Cerebellar cortex (tissue), 1 donor: Measurements from ENCODE around the gene TNNT2.
A peak's percentile ranks its signal among the peaks of the same experiment; 100 is the strongest.

Source experiments
- DNase-seq: peaks from one replicate; pipeline ENCODE4 v3.0.0-alpha.2; 2015; ENCODE audit warnings: low spot score

The TNNT2 gene

GRCh38 chr1:201376464-201377374, 761 bp downstream of the TNNT2 start:
- peak; percentile 78 for DNase-seq

- DNase-seq = no peak
Observed at GRCh38 chr1:201376107-201376463, 1.4 kb downstream of the TNNT2 start.

DNA sequence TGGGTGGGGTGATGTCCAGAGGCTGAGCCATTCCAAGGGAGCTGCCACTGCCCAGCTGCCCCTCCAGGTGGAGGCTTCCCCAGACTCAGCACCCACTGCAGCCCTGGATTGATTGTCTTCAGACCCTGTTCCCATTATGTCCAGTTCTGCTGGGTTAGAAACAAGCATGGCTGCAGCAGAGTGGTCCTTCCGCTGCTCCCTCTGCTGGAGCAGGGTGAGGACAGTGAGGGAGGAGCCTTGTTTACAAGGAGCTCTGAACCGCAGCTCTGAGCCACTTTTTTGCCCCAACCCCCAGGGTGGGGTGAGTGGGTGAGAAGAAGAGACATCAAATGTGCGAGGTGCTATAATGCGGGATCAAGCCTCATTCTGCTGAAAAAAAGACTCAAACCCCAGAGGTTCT, 2.3 kb downstream of the TNNT2 start:
- DNase-seq = peak; percentile 28

DNA sequence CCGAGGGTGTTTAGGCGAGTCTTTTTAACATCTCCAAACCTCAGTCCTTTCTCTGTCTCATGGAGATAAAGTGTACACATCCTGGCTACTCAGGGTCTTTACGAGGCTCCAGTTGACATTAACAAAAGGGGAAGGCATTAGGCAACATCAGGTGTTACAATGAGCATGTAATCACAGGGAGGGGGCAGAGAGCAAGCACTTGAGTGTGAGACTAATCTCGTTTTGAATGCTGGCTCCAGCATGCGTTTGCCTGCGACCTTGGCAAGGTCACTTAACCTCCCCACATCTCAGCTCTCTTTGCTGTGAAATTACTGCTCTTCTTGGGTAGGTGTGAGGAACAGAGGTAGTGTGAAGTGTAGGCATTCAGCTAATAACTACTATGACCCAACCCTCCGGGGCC, 3.1 kb downstream of the TNNT2 start:
- no peak for DNase-seq

GRCh38 chr1:201371792-201372191, 5.7 kb downstream of the TNNT2 start:
- DNase-seq = no peak

- no peak for DNase-seq
Observed at GRCh38 chr1:201371276-201371675, 6.2 kb downstream of the TNNT2 start.

DNA sequence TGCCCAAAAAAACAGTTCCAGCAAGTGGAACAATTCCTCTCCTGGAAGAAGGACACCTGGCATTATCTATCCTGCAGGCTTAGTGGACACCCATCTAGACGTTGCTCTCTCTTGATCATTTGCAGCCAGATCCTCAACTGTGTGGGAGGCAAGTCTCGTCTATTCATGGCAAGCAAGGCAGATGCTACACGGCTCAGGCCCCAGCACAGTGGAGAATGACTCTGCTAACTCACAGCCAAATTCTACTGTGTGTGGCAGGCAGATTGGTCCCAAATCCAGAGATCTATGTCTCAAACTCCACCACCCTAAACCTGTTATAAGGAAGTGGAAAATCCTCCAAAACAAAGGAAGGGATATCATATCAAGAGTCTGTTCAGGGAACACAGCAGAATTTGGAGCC, 7.0 kb downstream of the TNNT2 start:
- no peak for DNase-seq

DNA sequence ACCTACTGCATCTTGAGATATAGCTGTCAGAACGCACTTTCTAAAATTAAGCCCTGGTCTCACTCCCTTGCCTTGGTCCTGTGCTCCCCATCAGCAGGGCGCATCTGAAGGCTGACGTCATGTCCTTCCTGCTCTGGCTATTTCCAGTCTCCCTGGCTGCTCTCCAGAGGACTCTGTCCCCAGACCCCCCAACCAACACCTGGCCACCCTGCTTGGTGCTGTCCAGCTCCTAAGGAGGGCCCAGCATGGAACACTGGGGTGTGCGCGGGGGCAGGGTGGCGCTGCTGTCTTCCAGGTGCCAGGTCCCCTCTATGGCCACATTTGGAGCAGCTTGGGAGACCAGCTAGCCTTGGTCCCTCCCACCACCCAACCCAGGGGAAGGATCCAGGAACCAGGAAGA, 8.3 kb downstream of the TNNT2 start:
- DNase-seq = no peak

GRCh38 chr1:201366696-201367095, 10.8 kb downstream of the TNNT2 start:
- no peak for DNase-seq

GRCh38 chr1:201365251-201365650, 12.2 kb downstream of the TNNT2 start:
- no peak for DNase-seq

DNA sequence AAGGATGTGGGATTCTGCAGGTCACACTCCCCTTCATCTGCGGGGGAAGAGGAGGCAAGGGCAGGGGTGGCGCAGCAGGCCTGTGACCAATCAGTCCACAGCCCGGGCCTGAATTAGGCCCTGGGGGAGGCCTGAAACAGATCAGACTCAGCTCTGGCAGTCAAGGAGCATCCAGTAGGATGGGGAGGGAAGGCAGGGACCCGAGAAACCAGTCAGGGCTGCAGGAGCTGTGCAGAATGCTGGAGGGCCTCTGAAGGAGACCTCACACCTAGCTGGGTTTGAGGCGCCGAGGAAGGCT, 12.7 kb downstream of the TNNT2 start:
- DNase-seq = no peak

GRCh38 chr1:201363467-201363866, 14.0 kb downstream of the TNNT2 start:
- DNase-seq = no peak

DNA sequence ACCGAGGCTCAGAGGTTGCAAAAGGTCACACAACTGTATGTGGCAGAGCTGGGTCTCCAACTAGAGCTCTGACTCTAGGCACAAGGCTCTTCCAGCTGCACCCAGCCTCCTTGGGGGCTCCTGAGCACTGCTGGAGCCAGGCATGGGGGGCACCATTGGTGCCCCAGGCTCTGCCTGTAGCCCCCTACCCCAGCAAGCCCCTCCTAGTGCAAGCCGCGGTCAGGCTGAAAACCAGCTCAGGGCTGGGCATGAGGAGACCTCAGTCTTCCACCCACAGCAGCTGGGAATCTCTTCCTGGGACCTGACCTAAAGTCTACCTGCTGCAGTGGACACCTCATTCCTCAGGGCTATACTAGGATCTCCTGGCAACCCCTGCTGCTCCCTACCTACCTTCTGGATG, 14.6 kb downstream of the TNNT2 start:
- no peak for DNase-seq

- peak; percentile 57 for DNase-seq
Observed at GRCh38 chr1:201361652-201362504, 15.6 kb downstream of the TNNT2 start.

GRCh38 chr1:201360901-201361651, 16.4 kb downstream of the TNNT2 start:
- DNase-seq = no peak

GRCh38 chr1:201360486-201360885, 17.0 kb downstream of the TNNT2 start:
- no peak for DNase-seq

GRCh38 chr1:201359873-201360210, 17.6 kb downstream of the TNNT2 start:
- no peak for DNase-seq

GRCh38 chr1:201359031-201359872, 18.2 kb downstream of the TNNT2 start:
- no peak for DNase-seq

DNA sequence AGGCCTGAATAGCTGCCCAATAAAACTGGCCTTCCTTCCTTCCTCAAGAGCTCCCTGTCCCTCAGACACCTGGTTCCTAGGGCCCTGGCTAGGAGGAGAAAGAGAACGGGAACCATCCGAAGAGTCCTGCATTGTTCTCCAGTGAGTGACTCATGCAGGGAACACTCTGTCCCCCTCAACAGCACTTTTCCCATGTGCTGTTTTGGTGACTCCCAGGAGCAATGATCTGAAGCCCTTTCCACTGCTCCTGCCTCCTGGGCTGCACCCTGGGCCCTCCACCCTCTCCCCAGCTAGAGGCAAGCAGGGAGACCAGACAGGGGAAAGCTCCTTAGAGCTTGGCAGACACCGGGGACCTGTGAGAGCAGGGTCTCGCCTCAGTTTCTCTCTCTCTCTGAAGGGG, 18.9 kb downstream of the TNNT2 start:
- DNase-seq = no peak

- DNase-seq = no peak
Observed at GRCh38 chr1:201357636-201358348, 19.7 kb downstream of the TNNT2 start.

DNA sequence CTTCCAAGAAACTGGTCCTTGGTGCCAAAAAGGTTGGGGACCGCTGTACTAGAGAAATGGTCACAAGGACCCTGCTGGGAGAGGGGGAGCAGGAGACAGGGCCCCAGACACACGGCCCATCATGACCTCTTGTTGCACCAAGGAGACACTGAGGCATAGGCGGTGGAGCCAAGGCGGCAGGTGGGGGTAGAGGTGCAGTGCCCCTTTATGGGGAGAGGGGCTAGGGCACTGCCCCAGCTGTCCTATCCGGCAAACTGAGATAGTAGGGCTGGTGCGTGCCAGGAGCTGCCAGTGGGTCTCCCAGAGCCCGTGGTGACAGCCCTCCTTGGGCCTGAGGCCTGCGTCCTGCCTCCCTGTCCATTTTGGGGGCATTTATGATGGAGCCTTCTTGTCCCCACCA, 20.3 kb downstream of the TNNT2 start:
- DNase-seq = no peak
